ENCODE measurements around the gene PATJ.
"Not testable (repeated sequence)": the region's sequence is repeated elsewhere in the genome, so short reads cannot be mapped to it uniquely, and the experiment has no call there.

PATJ gene

GRCh38 chr1:61819421-61819820, 77.1 kb downstream of the PATJ start:
- DNase-seq: no peak

GRCh38 chr1:61825393-61825792, 83.1 kb downstream of the PATJ start:
- no peak for DNase-seq

GRCh38 chr1:61828805-61829204, 86.5 kb downstream of the PATJ start:
- no peak for DNase-seq

GRCh38 chr1:61836649-61837048, 94.4 kb downstream of the PATJ start:
- DNase-seq: no peak

GRCh38 chr1:61837607-61838006, 95.3 kb downstream of the PATJ start:
- DNase-seq: not testable (repeated sequence)

GRCh38 chr1:61839679-61840078, 97.4 kb downstream of the PATJ start:
- no peak for DNase-seq

GRCh38 chr1:61842036-61842435, 99.8 kb downstream of the PATJ start:
- DNase-seq: no peak

GRCh38 chr1:61842863-61843514, 100.7 kb downstream of the PATJ start:
- DNase-seq: no peak

- no peak for DNase-seq
Observed at GRCh38 chr1:61844006-61844405, 101.7 kb downstream of the PATJ start.

GRCh38 chr1:61844664-61845063, 102.4 kb downstream of the PATJ start:
- DNase-seq: not testable (repeated sequence)

GRCh38 chr1:61851235-61851634, 109.0 kb downstream of the PATJ start:
- DNase-seq: no peak

GRCh38 chr1:61851849-61852669, 109.8 kb downstream of the PATJ start:
- no peak for DNase-seq

GRCh38 chr1:61852670-61853015, 110.4 kb downstream of the PATJ start:
- no peak for DNase-seq

GRCh38 chr1:61853583-61853982, 111.3 kb downstream of the PATJ start:
- DNase-seq: no peak

- no peak for DNase-seq
Observed at GRCh38 chr1:61864489-61864888, 122.2 kb downstream of the PATJ start.

- DNase-seq: no peak
Observed at GRCh38 chr1:61865646-61866220, 123.5 kb downstream of the PATJ start.

- no peak for DNase-seq
Observed at GRCh38 chr1:61869691-61870109, 127.4 kb downstream of the PATJ start.

GRCh38 chr1:61872206-61872605, 129.9 kb downstream of the PATJ start:
- DNase-seq: no peak

GRCh38 chr1:61873581-61873980, 131.3 kb downstream of the PATJ start:
- DNase-seq: no peak

GRCh38 chr1:61873994-61874393, 131.7 kb downstream of the PATJ start:
- no peak for DNase-seq

GRCh38 chr1:61875198-61875597, 132.9 kb downstream of the PATJ start:
- DNase-seq: no peak

- not testable (repeated sequence) for DNase-seq
Observed at GRCh38 chr1:61879887-61880474, 137.7 kb downstream of the PATJ start.

GRCh38 chr1:61887076-61887867, 145.0 kb downstream of the PATJ start:
- no peak for DNase-seq
